Measurements from ENCODE around the gene RPA3. TPM values are rescaled to one million over a fixed set of nuclear protein-coding genes. Genes with fewer than 3 reads are reported as not detected.

RPA3 gene
- total RNA-seq, 3 donors from 2014 or later (not counting 1 experiment from before 2014, with no cell fraction given), result 14.2 to 25.9 (median 22.6) TPM

DNA sequence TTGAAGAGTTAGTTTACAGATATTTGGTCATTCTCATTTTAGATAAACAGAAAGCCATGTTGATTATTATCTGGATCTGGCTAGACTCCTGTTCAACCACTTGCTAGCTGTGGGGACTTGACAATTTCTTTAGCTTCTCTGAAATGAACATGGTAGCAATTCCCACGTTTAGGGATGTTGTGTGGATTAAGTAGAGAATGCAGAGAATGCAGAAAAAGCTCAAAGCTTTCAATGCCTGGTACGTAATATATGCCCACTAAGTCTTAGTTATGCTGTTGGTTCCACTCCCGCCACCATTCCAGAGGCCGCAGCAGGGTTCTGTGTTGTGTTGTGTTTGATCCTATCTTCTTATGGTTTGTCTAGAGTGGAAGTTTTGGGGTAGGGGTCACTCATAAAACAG lies 39.2 kb upstream of the RPA3 start:
- intact Hi-C loops (cut with micrococcal nuclease), result no loop called here
- no peaks in the 10 kb centered on the region for H3K4me1 ChIP-seq (ENCODE audit: control insufficient read depth, insufficient read depth, low read length)
- peaks cover 26 to 27% of the 10 kb centered on the region in 2 donors for H3K4me1 Mint-ChIP-seq
- DNase-seq, result no peak
- ATAC-seq, result no peak
- no peaks in the 10 kb centered on the region for H3K27me3 ChIP-seq (ENCODE audit: control insufficient read depth, insufficient read depth, low read length)
- no peak overlapping the region for H3K27ac Mint-ChIP-seq
- H3K4me3 Mint-ChIP-seq, result no peak overlapping the region
- H3K9me3 Mint-ChIP-seq, result no peaks in the 10 kb centered on the region
- H3K9me3 ChIP-seq (ENCODE audit: control insufficient read depth, insufficient read depth, low read length), result no peaks in the 10 kb centered on the region
- H3K36me3 Mint-ChIP-seq, result no peaks in the 10 kb centered on the region
- TF ChIP-seq, protein P1, sequence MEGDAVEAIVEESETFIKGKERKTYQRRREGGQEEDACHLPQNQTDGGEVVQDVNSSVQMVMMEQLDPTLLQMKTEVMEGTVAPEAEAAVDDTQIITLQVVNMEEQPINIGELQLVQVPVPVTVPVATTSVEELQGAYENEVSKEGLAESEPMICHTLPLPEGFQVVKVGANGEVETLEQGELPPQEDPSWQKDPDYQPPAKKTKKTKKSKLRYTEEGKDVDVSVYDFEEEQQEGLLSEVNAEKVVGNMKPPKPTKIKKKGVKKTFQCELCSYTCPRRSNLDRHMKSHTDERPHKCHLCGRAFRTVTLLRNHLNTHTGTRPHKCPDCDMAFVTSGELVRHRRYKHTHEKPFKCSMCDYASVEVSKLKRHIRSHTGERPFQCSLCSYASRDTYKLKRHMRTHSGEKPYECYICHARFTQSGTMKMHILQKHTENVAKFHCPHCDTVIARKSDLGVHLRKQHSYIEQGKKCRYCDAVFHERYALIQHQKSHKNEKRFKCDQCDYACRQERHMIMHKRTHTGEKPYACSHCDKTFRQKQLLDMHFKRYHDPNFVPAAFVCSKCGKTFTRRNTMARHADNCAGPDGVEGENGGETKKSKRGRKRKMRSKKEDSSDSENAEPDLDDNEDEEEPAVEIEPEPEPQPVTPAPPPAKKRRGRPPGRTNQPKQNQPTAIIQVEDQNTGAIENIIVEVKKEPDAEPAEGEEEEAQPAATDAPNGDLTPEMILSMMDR (IDR thresholded peaks at IDR 0.05), result no peak
- no peaks in the 10 kb centered on the region for H3K36me3 ChIP-seq (ENCODE audit: control insufficient read depth, insufficient read depth, low read length)
- H3K4me3 ChIP-seq (ENCODE audit: low read length), result no peak overlapping the region
- 94% methylated on average over 4 of the region's 4 CpGs for WGBS (ENCODE audit: insufficient coverage)
- H3K27ac ChIP-seq (ENCODE audit: low read length), result no peak overlapping the region
- H3K27me3 Mint-ChIP-seq (ENCODE audit: low read depth in 2 of 2), result no peaks in the 10 kb centered on the region

DNA sequence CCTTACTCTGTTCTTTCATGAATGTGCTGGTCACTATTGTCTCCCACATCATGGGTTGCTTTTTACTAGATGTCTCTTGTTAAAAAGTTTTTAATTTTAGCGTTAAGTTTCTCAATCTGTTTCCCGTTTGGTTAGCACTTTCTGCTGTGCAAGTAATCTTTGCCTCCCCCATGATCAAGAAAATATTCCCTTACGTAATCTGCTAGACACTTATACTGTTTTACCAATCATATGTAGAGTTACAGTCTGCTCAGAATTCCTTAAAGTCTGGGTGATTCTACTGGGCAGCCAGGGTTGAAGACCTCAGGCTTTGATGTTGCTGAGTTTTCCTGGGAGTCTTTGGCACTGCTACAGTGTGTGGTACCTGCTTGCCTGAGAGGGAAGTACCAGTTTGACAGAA lies 38.2 kb upstream of the RPA3 start:
- H3K27ac ChIP-seq (ENCODE audit: low read length), result no peak overlapping the region
- Mint-ChIP-seq H3K9me3 (no peaks in the 10 kb centered on the region), H3K4me1 (peaks cover 16 to 17% of the 10 kb centered on the region in 2 donors), H3K36me3 (no peaks in the 10 kb centered on the region), H3K4me3 (no peak overlapping the region), H3K27me3 (ENCODE audit: low read depth in 2 of 2) (no peaks in the 10 kb centered on the region), H3K27ac (peak overlapping the region; percentile 4 to 52)
- intact Hi-C loops (cut with micrococcal nuclease), result no loop called here
- no peaks in the 10 kb centered on the region for H3K9me3 ChIP-seq (ENCODE audit: control insufficient read depth, insufficient read depth, low read length)
- H3K4me1 ChIP-seq (ENCODE audit: control insufficient read depth, insufficient read depth, low read length), result no peaks in the 10 kb centered on the region
- H3K36me3 ChIP-seq (ENCODE audit: control insufficient read depth, insufficient read depth, low read length), result no peaks in the 10 kb centered on the region
- no peaks in the 10 kb centered on the region for H3K27me3 ChIP-seq (ENCODE audit: control insufficient read depth, insufficient read depth, low read length)
- WGBS (ENCODE audit: insufficient coverage), result 81% methylated on average over 3 of the region's 3 CpGs
- no peak overlapping the region for H3K4me3 ChIP-seq (ENCODE audit: low read length)
- TF ChIP-seq, protein P1 (IDR thresholded peaks at IDR 0.05), result no peak
- DNase-seq (no peak), ATAC-seq (peak; percentile 46 to 78 (median 53))

DNA sequence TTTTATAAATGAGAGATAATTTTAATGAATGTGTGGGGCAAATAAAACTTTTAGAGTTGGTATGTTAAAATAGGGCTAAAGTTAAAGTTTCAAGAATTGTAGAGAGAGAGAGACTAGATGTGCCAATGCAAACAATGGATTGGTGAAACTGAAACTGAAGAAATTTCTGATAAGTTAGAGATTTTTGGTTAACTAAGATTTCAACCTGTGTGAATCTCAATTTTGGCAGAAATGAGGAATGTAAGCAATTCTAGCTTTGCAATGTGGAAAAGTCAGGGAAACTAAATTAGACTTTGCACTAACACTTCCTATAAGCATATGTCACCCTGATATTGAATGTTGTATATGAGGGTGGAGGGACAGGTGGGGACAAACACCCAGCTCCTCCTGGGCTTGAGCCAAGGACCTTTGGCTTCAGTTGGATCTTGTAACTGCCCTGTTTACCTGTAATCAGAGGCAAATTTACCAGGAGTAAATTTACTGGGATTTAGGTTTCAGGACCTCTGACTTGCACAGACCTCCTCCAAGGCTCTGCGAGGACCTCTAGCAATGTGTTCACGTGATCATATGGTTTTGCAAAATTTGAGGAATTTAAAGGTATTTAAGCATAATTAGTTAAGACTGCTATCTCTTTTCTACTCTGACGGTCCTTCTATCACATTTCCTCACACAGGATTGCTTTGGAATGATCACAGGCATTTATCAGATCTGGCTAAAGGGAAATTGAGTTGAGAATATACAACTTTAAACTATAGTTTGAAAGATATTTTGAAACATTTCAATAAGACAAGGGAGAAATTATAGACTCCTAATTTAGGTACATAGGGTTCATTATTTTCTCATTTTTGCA lies 33.1 kb upstream of the RPA3 start:
- no peaks in the 10 kb centered on the region for H3K36me3 ChIP-seq (ENCODE audit: control insufficient read depth, insufficient read depth, low read length)
- no peaks in the 10 kb centered on the region for H3K36me3 Mint-ChIP-seq
- H3K9me3 ChIP-seq (ENCODE audit: control insufficient read depth, insufficient read depth, low read length), result no peaks in the 10 kb centered on the region
- TF ChIP-seq, protein P1 (IDR thresholded peaks at IDR 0.05), result no peak
- H3K27me3 Mint-ChIP-seq (ENCODE audit: low read depth in 2 of 2), result no peaks in the 10 kb centered on the region
- H3K27ac ChIP-seq (ENCODE audit: low read length), result no peak overlapping the region
- peaks cover 12 to 20% of the 10 kb centered on the region in 2 donors for H3K4me1 Mint-ChIP-seq
- DNase-seq (no peak), ATAC-seq (no peak)
- H3K4me1 ChIP-seq (ENCODE audit: control insufficient read depth, insufficient read depth, low read length), result no peaks in the 10 kb centered on the region
- WGBS (ENCODE audit: insufficient coverage), result 90% methylated on average over 2 of the region's 3 CpGs
- H3K4me3 ChIP-seq (ENCODE audit: low read length), result no peak overlapping the region
- no peak overlapping the region for H3K27ac Mint-ChIP-seq
- no peaks in the 10 kb centered on the region for H3K27me3 ChIP-seq (ENCODE audit: control insufficient read depth, insufficient read depth, low read length)
- no peaks in the 10 kb centered on the region for H3K9me3 Mint-ChIP-seq
- intact Hi-C loops (cut with micrococcal nuclease), result no loop called here
- no peak overlapping the region for H3K4me3 Mint-ChIP-seq
